Measurements from ENCODE around the gene TGFBI. TPM values are rescaled to one million over a fixed set of nuclear protein-coding genes. Genes with fewer than 3 reads are reported as not detected.

TGFBI gene
- total and polyA plus RNA-seq, 5 donors from 2014 or later, result 1.5 to 3.7 (median 2.3) TPM

DNA sequence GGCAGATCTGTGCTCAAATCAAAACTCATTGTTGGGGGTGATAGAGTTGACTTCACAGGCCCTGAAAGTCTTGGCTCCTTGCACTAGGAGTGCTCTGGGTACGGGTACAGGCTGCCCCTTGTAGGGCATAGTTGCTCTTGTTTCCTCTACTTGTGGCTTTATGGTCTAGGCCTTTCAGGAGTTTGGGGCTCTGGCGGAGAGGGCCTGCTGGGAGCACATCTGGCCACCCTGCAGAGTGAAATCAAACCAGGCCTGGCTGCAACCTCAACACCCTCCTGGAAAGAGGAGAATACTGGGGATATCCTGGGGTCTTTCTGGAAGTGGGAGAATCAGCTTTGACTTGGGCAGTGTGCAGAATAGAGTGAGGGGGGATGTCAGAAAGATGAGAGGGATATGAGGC, 1.5 kb downstream of the TGFBI start:
- H3K4me1 ChIP-seq (ENCODE audit: control insufficient read depth, insufficient read depth, low read length, poor library complexity, severe bottlenecking), result peaks cover 8% of the 10 kb centered on the region
- H3K4me3 ChIP-seq (ENCODE audit: low read depth, low read length), result no peak overlapping the region
- no peaks in the 10 kb centered on the region for H3K36me3 ChIP-seq (ENCODE audit: control insufficient read depth, insufficient read depth, low read length)
- ATAC-seq (ENCODE audit: low read depth in 2 of 2), result no peak
- no peaks in the 10 kb centered on the region for H3K36me3 Mint-ChIP-seq
- peaks cover 23% of the 10 kb centered on the region for H3K27me3 Mint-ChIP-seq
- H3K4me1 Mint-ChIP-seq, result peaks cover 0 to 11% (median 0%) of the 10 kb centered on the region in 4 donors
- no peaks in the 10 kb centered on the region for H3K9me3 Mint-ChIP-seq
- H3K27ac ChIP-seq (ENCODE audit: insufficient read depth, low read length, poor library complexity, severe bottlenecking), result no peak overlapping the region
- H3K27ac Mint-ChIP-seq, result no peak overlapping the region
- DNase-seq, result no peak
- H3K9me3 ChIP-seq (ENCODE audit: control insufficient read depth in 2 of 2, low read length in 2 of 2), result no peaks in the 10 kb centered on the region
- peaks cover 14% of the 10 kb centered on the region for H3K27me3 ChIP-seq (ENCODE audit: control insufficient read depth, insufficient read depth, low read length)
- H3K4me3 Mint-ChIP-seq, result no peak overlapping the region

DNA sequence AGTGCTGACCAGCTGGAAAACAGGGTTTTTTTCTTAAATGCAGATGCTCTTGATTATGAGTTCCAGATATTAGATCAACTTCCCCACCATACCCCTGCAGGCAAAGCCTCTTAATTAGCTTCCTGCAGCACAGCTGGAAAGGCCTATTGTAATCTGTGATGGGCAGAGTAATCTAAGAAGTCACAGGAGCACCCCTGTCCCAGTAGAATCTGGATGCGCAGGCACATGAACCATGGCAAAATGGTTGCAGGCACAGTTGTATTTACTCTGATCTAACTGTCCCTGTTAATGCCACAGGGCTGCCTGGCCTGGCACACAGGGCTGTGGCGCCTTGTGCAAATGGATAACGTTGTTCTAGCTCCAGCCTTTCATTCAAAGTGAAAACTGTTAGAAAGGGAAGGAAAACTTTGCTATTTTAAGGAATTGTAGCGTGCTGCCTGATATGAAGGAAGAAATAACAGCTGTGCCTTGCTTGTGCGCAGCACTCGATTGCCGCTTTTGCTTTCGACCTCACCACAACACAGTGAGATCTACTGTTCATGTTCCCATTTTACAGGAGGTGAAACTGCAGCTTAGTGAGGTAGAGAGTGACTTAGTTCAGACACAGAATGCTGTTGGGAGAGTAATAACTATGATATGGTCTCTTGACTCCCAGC, 2.3 kb downstream of the TGFBI start:
- no peaks in the 10 kb centered on the region for H3K9me3 ChIP-seq (ENCODE audit: control insufficient read depth in 2 of 2, low read length in 2 of 2)
- H3K27ac Mint-ChIP-seq, result no peak overlapping the region
- no peak overlapping the region for H3K4me3 ChIP-seq (ENCODE audit: low read depth, low read length)
- peaks cover 23% of the 10 kb centered on the region for H3K27me3 Mint-ChIP-seq
- DNase-seq, result no peak
- H3K36me3 ChIP-seq (ENCODE audit: control insufficient read depth, insufficient read depth, low read length), result no peaks in the 10 kb centered on the region
- peaks cover 12% of the 10 kb centered on the region for H3K4me1 ChIP-seq (ENCODE audit: control insufficient read depth, insufficient read depth, low read length, poor library complexity, severe bottlenecking)
- H3K27ac ChIP-seq (ENCODE audit: insufficient read depth, low read length, poor library complexity, severe bottlenecking), result no peak overlapping the region
- H3K36me3 Mint-ChIP-seq, result no peaks in the 10 kb centered on the region
- ATAC-seq (ENCODE audit: low read depth in 2 of 2), result no peak
- no peaks in the 10 kb centered on the region for H3K9me3 Mint-ChIP-seq
- peaks cover 0 to 16% (median 2%) of the 10 kb centered on the region in 4 donors for H3K4me1 Mint-ChIP-seq
- H3K27me3 ChIP-seq (ENCODE audit: control insufficient read depth, insufficient read depth, low read length), result peaks cover 14% of the 10 kb centered on the region
- H3K4me3 Mint-ChIP-seq, result no peak overlapping the region

DNA sequence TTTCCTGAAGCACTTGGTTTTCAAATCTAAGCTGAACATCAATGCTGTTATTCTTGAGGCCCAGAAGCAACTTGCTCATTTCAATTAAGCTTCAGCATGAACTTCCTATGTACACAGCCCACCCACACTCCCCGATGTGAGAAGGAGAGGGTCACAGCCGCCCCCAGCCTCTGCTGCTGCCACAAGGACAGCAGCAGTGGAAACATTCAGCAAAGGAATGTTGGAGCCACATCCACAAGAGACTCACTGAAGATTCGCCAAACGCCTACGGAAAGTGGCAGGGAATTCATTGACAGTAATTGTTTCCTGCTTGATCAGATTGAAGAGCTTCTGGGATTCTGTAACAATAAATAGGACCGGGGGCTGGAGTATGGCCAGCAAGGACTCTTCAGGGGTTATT, 2.9 kb downstream of the TGFBI start:
- Histone ChIP-seq H3K27me3 (ENCODE audit: control insufficient read depth, insufficient read depth, low read length) (peaks cover 11% of the 10 kb centered on the region), H3K36me3 (ENCODE audit: control insufficient read depth, insufficient read depth, low read length) (no peaks in the 10 kb centered on the region), H3K27ac (ENCODE audit: insufficient read depth, low read length, poor library complexity, severe bottlenecking) (no peak overlapping the region), H3K4me3 (ENCODE audit: low read depth, low read length) (no peak overlapping the region), H3K4me1 (ENCODE audit: control insufficient read depth, insufficient read depth, low read length, poor library complexity, severe bottlenecking) (peaks cover 18% of the 10 kb centered on the region), H3K9me3 (ENCODE audit: control insufficient read depth in 2 of 2, low read length in 2 of 2) (no peaks in the 10 kb centered on the region)
- Mint-ChIP-seq H3K36me3 (no peaks in the 10 kb centered on the region), H3K27me3 (peaks cover 19% of the 10 kb centered on the region), H3K4me3 (peak overlapping the region in 1 of 4 donors; percentile 27), H3K9me3 (no peaks in the 10 kb centered on the region), H3K27ac (no peak overlapping the region), H3K4me1 (peaks cover 4 to 22% (median 8%) of the 10 kb centered on the region in 4 donors)
- ATAC-seq (ENCODE audit: low read depth in 2 of 2) (no peak), DNase-seq (no peak)

- Mint-ChIP-seq H3K27ac (no peak overlapping the region), H3K36me3 (peaks cover 1% of the 10 kb centered on the region), H3K4me1 (peaks cover 6 to 31% (median 15%) of the 10 kb centered on the region in 4 donors), H3K9me3 (peaks cover 0 to 2% (median 0%) of the 10 kb centered on the region in 7 donors), H3K4me3 (no peak overlapping the region), H3K27me3 (peaks cover 12% of the 10 kb centered on the region)
- no peak overlapping the region for H3K27ac ChIP-seq (ENCODE audit: insufficient read depth, low read length, poor library complexity, severe bottlenecking)
- H3K4me1 ChIP-seq (ENCODE audit: control insufficient read depth, insufficient read depth, low read length, poor library complexity, severe bottlenecking), result peaks cover 27% of the 10 kb centered on the region
- H3K36me3 ChIP-seq (ENCODE audit: control insufficient read depth, insufficient read depth, low read length), result no peaks in the 10 kb centered on the region
- H3K27me3 ChIP-seq (ENCODE audit: control insufficient read depth, insufficient read depth, low read length), result peaks cover 7% of the 10 kb centered on the region
- no peaks in the 10 kb centered on the region for H3K9me3 ChIP-seq (ENCODE audit: control insufficient read depth in 2 of 2, low read length in 2 of 2)
- no peak for ATAC-seq (ENCODE audit: low read depth in 2 of 2)
- H3K4me3 ChIP-seq (ENCODE audit: low read depth, low read length), result no peak overlapping the region
- no peak for DNase-seq
These were observed 3.8 kb downstream of the TGFBI start for GRCh38 chr5:136032564-136032963.

DNA sequence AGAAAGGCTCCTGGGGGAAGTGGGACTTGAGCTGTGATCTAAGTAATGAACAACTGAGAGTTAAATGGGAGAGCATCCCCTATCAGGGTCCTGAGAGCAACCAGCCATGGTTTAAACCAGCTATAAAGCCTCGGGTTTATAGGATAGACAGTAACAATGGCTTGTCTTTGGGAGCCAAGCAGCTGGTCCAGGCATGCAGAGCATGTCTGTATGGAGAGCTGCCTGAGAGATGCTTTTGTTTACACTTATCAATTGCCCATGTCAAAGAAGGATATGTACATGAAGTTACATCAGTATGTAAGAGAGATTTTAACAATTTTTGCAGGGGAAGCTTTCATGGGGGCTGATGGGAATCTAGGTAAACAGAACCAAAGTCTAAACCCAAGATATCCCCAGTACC, 4.4 kb downstream of the TGFBI start:
- Histone ChIP-seq H3K4me3 (ENCODE audit: low read depth, low read length) (no peak overlapping the region), H3K27ac (ENCODE audit: insufficient read depth, low read length, poor library complexity, severe bottlenecking) (no peak overlapping the region), H3K4me1 (ENCODE audit: control insufficient read depth, insufficient read depth, low read length, poor library complexity, severe bottlenecking) (peaks cover 33% of the 10 kb centered on the region), H3K36me3 (ENCODE audit: control insufficient read depth, insufficient read depth, low read length) (no peaks in the 10 kb centered on the region), H3K9me3 (ENCODE audit: control insufficient read depth in 2 of 2, low read length in 2 of 2) (no peaks in the 10 kb centered on the region), H3K27me3 (ENCODE audit: control insufficient read depth, insufficient read depth, low read length) (peaks cover 4% of the 10 kb centered on the region)
- Mint-ChIP-seq H3K4me3 (peak overlapping the region in 1 of 4 donors; percentile 4), H3K27me3 (peaks cover 5% of the 10 kb centered on the region), H3K27ac (no peak overlapping the region), H3K9me3 (peaks cover 0 to 2% (median 0%) of the 10 kb centered on the region in 7 donors), H3K4me1 (peaks cover 8 to 37% (median 17%) of the 10 kb centered on the region in 4 donors), H3K36me3 (peaks cover 5% of the 10 kb centered on the region)
- DNase-seq (no peak), ATAC-seq (ENCODE audit: low read depth in 2 of 2) (no peak)

DNA sequence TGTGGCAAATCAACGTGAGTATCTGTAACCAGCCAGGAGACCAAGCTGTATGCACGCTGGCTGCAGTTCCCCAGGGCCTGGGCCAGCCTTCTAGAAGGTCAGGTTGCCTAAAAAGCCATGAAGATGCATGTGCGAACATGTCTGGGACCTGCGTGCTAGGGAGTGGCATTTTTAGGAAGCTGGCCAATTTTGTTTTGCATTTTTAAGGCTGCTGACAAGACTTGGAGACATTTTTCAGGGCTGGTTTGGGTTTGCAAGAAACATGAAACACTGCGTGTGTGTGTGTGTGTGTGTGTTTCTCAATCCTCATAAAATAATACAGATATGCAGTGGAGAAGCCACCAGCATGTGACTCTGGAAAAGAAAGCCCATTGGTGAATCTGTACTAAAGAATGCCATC, 5.1 kb downstream of the TGFBI start:
- H3K4me1 Mint-ChIP-seq, result peaks cover 8 to 37% (median 17%) of the 10 kb centered on the region in 4 donors
- Histone ChIP-seq H3K4me1 (ENCODE audit: control insufficient read depth, insufficient read depth, low read length, poor library complexity, severe bottlenecking) (peaks cover 29% of the 10 kb centered on the region), H3K27ac (ENCODE audit: insufficient read depth, low read length, poor library complexity, severe bottlenecking) (no peak overlapping the region), H3K9me3 (ENCODE audit: control insufficient read depth in 2 of 2, low read length in 2 of 2) (no peaks in the 10 kb centered on the region), H3K36me3 (ENCODE audit: control insufficient read depth, insufficient read depth, low read length) (no peaks in the 10 kb centered on the region), H3K4me3 (ENCODE audit: low read depth, low read length) (no peak overlapping the region), H3K27me3 (ENCODE audit: control insufficient read depth, insufficient read depth, low read length) (peaks cover 4% of the 10 kb centered on the region)
- DNase-seq (no peak), ATAC-seq (ENCODE audit: low read depth in 2 of 2) (no peak)
- H3K4me3 Mint-ChIP-seq, result no peak overlapping the region
- H3K9me3 Mint-ChIP-seq, result peaks cover 0 to 2% (median 0%) of the 10 kb centered on the region in 7 donors
- peaks cover 5% of the 10 kb centered on the region for H3K36me3 Mint-ChIP-seq
- peaks cover 4% of the 10 kb centered on the region for H3K27me3 Mint-ChIP-seq
- no peak overlapping the region for H3K27ac Mint-ChIP-seq

DNA sequence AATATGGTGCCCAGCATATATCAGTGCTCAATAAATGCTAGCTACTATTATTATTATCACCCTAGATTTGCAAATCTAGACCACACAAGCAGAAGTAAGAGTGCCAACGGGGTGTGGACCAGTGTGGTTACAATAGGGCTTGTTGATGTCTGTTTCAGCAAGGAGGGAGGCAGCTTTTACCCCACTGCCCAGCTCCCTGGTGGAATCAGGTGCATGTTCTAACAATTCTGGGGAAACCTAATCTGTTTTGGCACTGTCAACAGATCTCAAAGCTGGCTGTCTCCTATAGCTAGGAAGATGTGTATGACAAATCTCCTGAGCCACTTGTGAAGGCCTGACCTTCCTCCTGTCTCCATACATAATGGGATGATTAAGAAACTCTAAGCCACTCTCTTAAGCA, 5.7 kb downstream of the TGFBI start:
- Histone ChIP-seq H3K27me3 (ENCODE audit: control insufficient read depth, insufficient read depth, low read length) (peaks cover under 1% of the 10 kb centered on the region), H3K4me1 (ENCODE audit: control insufficient read depth, insufficient read depth, low read length, poor library complexity, severe bottlenecking) (peaks cover 25% of the 10 kb centered on the region), H3K9me3 (ENCODE audit: control insufficient read depth in 2 of 2, low read length in 2 of 2) (no peaks in the 10 kb centered on the region), H3K27ac (ENCODE audit: insufficient read depth, low read length, poor library complexity, severe bottlenecking) (no peak overlapping the region), H3K4me3 (ENCODE audit: low read depth, low read length) (no peak overlapping the region), H3K36me3 (ENCODE audit: control insufficient read depth, insufficient read depth, low read length) (no peaks in the 10 kb centered on the region)
- ATAC-seq (ENCODE audit: low read depth in 2 of 2) (no peak), DNase-seq (no peak)
- Mint-ChIP-seq H3K36me3 (peaks cover 5% of the 10 kb centered on the region), H3K27ac (peak overlapping the region in 1 of 3 donors; percentile 52), H3K4me3 (no peak overlapping the region), H3K9me3 (peaks cover 0 to 2% (median 0%) of the 10 kb centered on the region in 7 donors), H3K27me3 (peaks cover 4% of the 10 kb centered on the region), H3K4me1 (peaks cover 8 to 37% (median 17%) of the 10 kb centered on the region in 4 donors)

DNA sequence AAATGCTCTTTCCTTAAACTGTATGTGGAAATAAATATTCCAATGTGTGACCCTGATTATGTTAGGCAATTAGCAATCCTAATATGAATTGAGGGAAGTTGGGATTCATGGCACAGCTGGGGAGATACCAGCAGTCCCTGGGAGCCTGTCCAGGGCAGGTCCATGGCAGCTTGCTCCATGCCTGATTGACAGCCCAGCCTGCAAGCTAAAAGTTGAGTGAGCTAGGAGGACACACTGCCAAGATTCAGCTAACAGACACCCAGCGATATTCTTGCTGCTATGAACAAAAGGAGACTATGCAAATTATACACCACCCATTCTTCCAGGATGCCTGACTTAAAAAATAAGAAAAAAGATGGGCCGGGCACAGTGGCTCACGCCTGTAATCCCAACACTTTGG, 6.2 kb downstream of the TGFBI start:
- DNase-seq (no peak), ATAC-seq (ENCODE audit: low read depth in 2 of 2) (no peak)
- Histone ChIP-seq H3K27ac (ENCODE audit: insufficient read depth, low read length, poor library complexity, severe bottlenecking) (no peak overlapping the region), H3K27me3 (ENCODE audit: control insufficient read depth, insufficient read depth, low read length) (no peaks in the 10 kb centered on the region), H3K9me3 (ENCODE audit: control insufficient read depth in 2 of 2, low read length in 2 of 2) (no peaks in the 10 kb centered on the region), H3K36me3 (ENCODE audit: control insufficient read depth, insufficient read depth, low read length) (no peaks in the 10 kb centered on the region), H3K4me3 (ENCODE audit: low read depth, low read length) (no peak overlapping the region), H3K4me1 (ENCODE audit: control insufficient read depth, insufficient read depth, low read length, poor library complexity, severe bottlenecking) (peaks cover 25% of the 10 kb centered on the region)
- Mint-ChIP-seq H3K4me3 (no peak overlapping the region), H3K27me3 (peaks cover 4% of the 10 kb centered on the region), H3K4me1 (peaks cover 8 to 37% (median 17%) of the 10 kb centered on the region in 4 donors), H3K9me3 (peaks cover 0 to 2% (median 0%) of the 10 kb centered on the region in 7 donors), H3K36me3 (peaks cover 5% of the 10 kb centered on the region), H3K27ac (peak overlapping the region in 2 of 3 donors; percentile 52 to 55)

Measured in CD4-positive, CD25-positive, alpha-beta regulatory T cell (primary cell).